Loucy (cell line): ENCODE data around the gene SH3PXD2A.

Source experiments
- H2AFZ ChIP-seq: fragments of 200-600 bp; sonication (generic); 2 replicates; pipeline ENCODE4 v1.6.0; 2016; ENCODE audit warnings: antibody characterized with exemption, mild to moderate bottlenecking, low read length, moderate library complexity
- H3F3A ChIP-seq: fragments of 200-600 bp; 2 replicates; pipeline ENCODE4 v1.6.0; 2016; ENCODE audit warnings: antibody characterized with exemption, low read depth, mild to moderate bottlenecking
- H3K27me3 ChIP-seq: fragments of 200-600 bp; sonication (generic); 2 replicates; pipeline ENCODE4 v1.6.1; 2014; ENCODE audit warnings: low read length, mild to moderate bottlenecking; ENCODE audit not compliant: insufficient read depth, poor library complexity, severe bottlenecking
- H3K36me3 ChIP-seq: fragments of 200-600 bp; sonication (generic); 2 replicates; pipeline ENCODE4 v1.6.1; 2016; ENCODE audit warnings: low read length; ENCODE audit not compliant: insufficient read depth
- H3K4me1 ChIP-seq: fragments of 200-600 bp; sonication (generic); 2 replicates; pipeline ENCODE4 v1.5.1; 2014; ENCODE audit warnings: low read length, mild to moderate bottlenecking; ENCODE audit not compliant: insufficient read depth, poor library complexity, severe bottlenecking
- H3K4me2 ChIP-seq: fragments of 200-600 bp; sonication (generic); 2 replicates; pipeline ENCODE4 v1.6.0; 2014; ENCODE audit warnings: antibody characterized with exemption, low read length, low read depth, mild to moderate bottlenecking; ENCODE audit not compliant: poor library complexity, severe bottlenecking
- H3K4me3 ChIP-seq: fragments of 200-600 bp; sonication (generic); 2 replicates; pipeline ENCODE4 v1.5.1; 2014; ENCODE audit warnings: low read length, mild to moderate bottlenecking, mixed read lengths; ENCODE audit not compliant: poor library complexity, severe bottlenecking
- H3K79me2 ChIP-seq: fragments of 200-600 bp; sonication (generic); 2 replicates; pipeline ENCODE4 v1.6.1; 2014; ENCODE audit warnings: low read length; ENCODE audit not compliant: insufficient read depth
- H3K9ac ChIP-seq: fragments of 200-600 bp; sonication (generic); 2 replicates; pipeline ENCODE4 v1.6.0; 2014; ENCODE audit warnings: mild to moderate bottlenecking, low read depth, low read length, moderate library complexity; ENCODE audit not compliant: poor library complexity, severe bottlenecking
- H3K9me2 ChIP-seq: fragments of 200-600 bp; sonication (generic); replicated peaks from 2 replicates; pipeline ENCODE4 v1.6.1; 2016; ENCODE audit warnings: low read depth, low read length, mixed read lengths
- H3K9me3 ChIP-seq: fragments of 200-600 bp; sonication (generic); 2 replicates; pipeline ENCODE4 v1.6.1; 2014; ENCODE audit warnings: mild to moderate bottlenecking, antibody characterized with exemption, low read length, low read depth; ENCODE audit not compliant: insufficient read depth
- H4K20me1 ChIP-seq: fragments of 200-600 bp; sonication (generic); 2 replicates; pipeline ENCODE4 v1.6.0; 2014; ENCODE audit warnings: antibody characterized with exemption, low read length, mild to moderate bottlenecking; ENCODE audit not compliant: insufficient read depth, poor library complexity, severe bottlenecking
- CTCF ChIP-seq: fragments of 200-600 bp; sonication (generic); conservative IDR thresholded peaks from 2 replicates; pipeline ENCODE4 v1.5.1; 2014; ENCODE audit warnings: mild to moderate bottlenecking, antibody characterized with exemption, low read length
- EZH2phosphoT487 ChIP-seq: fragments of 200-600 bp; IDR thresholded peaks from 2 replicates; pipeline ENCODE4 v1.6.1; 2018; ENCODE audit warnings: antibody characterized with exemption, mild to moderate bottlenecking, moderate library complexity, borderline replicate concordance

Gene SH3PXD2A

GRCh38 chr10:103855424-103855823 lies at the start of gene SH3PXD2A:
Gene SH3PXD2A (minus strand): TSS chr10:103855576. CDS start chr10:103855266, 310 bp downstream.
- no peak; the same call in 1 of the 2 replicates for TF ChIP-seq CTCF
- TF ChIP-seq EZH2phosphoT487: no peak
- H2AFZ ChIP-seq: peak within 1 kb of the TSS; percentile 77
- H3K4me1 ChIP-seq: peaks cover 47% of the 10 kb centered on the region
- no peaks in the 10 kb centered on the region for H3K9me3 ChIP-seq
- no peaks in the 10 kb centered on the region for H3K36me3 ChIP-seq
- no peaks in the 10 kb centered on the region for H3K9me2 ChIP-seq
- peaks cover 45% of the 10 kb centered on the region for H3K79me2 ChIP-seq
- H3K4me2 ChIP-seq: peak within 1 kb of the TSS; percentile 89
- peaks cover 9% of the 10 kb centered on the region for H4K20me1 ChIP-seq
- H3K9ac ChIP-seq: peak within 1 kb of the TSS; percentile 74
- peak within 1 kb of the TSS; percentile 82 for H3K4me3 ChIP-seq
- no peaks in the 10 kb centered on the region for H3F3A ChIP-seq
- H3K27me3 ChIP-seq: no peaks in the 10 kb centered on the region

GRCh38 chr10:103901299-103901698 lies 45.9 kb upstream of the SH3PXD2A start:
- Histone ChIP-seq H3K79me2 (no peaks in the 10 kb centered on the region), H3K4me3 (no peak overlapping the region), H4K20me1 (no peaks in the 10 kb centered on the region), H3K9me2 (no peaks in the 10 kb centered on the region), H3K36me3 (peaks cover 46% of the 10 kb centered on the region; the same call in 1 of the 2 replicates), H3F3A (no peaks in the 10 kb centered on the region), H2AFZ (no peak overlapping the region), H3K4me2 (no peak overlapping the region), H3K4me1 (no peaks in the 10 kb centered on the region), H3K9ac (no peak overlapping the region), H3K27me3 (no peaks in the 10 kb centered on the region), H3K9me3 (no peaks in the 10 kb centered on the region)
- TF ChIP-seq EZH2phosphoT487 (no peak), CTCF (0 out of 2 replicates have a peak, but pooled peaks have one; percentile 12)

GRCh38 chr10:103899312-103899711 lies 43.9 kb upstream of the SH3PXD2A start:
- Histone ChIP-seq H3K4me3 (no peak overlapping the region), H3K27me3 (no peaks in the 10 kb centered on the region), H3K4me2 (no peak overlapping the region), H3F3A (no peaks in the 10 kb centered on the region), H3K9me3 (no peaks in the 10 kb centered on the region), H3K9ac (no peak overlapping the region), H2AFZ (no peak overlapping the region), H4K20me1 (no peaks in the 10 kb centered on the region), H3K9me2 (no peaks in the 10 kb centered on the region), H3K36me3 (peaks cover 54% of the 10 kb centered on the region; the same call in 1 of the 2 replicates), H3K4me1 (peaks cover 2% of the 10 kb centered on the region), H3K79me2 (no peaks in the 10 kb centered on the region)
- TF ChIP-seq CTCF (no peak), EZH2phosphoT487 (no peak)
